Neural crest cell (in vitro differentiated cells): Measurements from ENCODE around the gene ZBTB20. TPM values are rescaled to one million over a fixed set of nuclear protein-coding genes. Genes with fewer than 3 reads are reported as not detected.

ENCODE experiments used
- DNase-seq: peaks from one replicate; pipeline ENCODE4 v3.0.0; 2021; ENCODE audit warnings: low read depth, mixed read lengths, low spot score
- H3K27ac Mint-ChIP-seq: one replicate; pipeline ENCODE4 v1.8.0; 2021; ENCODE audit warnings: mild to moderate bottlenecking, mixed read lengths; ENCODE audit not compliant: unreplicated experiment
- H3K27me3 Mint-ChIP-seq: 2 replicates; pipeline ENCODE4 v1.8.0; 2021; ENCODE audit warnings: low read depth, mild to moderate bottlenecking, mixed read lengths
- H3K36me3 Mint-ChIP-seq: 2 replicates; pipeline ENCODE4 v1.8.0; 2021; ENCODE audit warnings: low read depth, mild to moderate bottlenecking, mixed read lengths
- H3K4me1 Mint-ChIP-seq: 2 replicates; pipeline ENCODE4 v1.8.0; 2021; ENCODE audit warnings: mixed read lengths
- H3K4me3 Mint-ChIP-seq: one replicate; pipeline ENCODE4 v1.8.0; 2021; ENCODE audit warnings: mild to moderate bottlenecking, mixed read lengths
- H3K9me3 Mint-ChIP-seq: 2 replicates; pipeline ENCODE4 v1.8.0; 2021; ENCODE audit warnings: mixed read lengths
- CTCF ChIP-seq: fragments of 200-600 bp; sonication (generic); conservative IDR thresholded peaks from 2 replicates; pipeline ENCODE4 v1.5.0; 2021; ENCODE audit warnings: antibody characterized with exemption, mild to moderate bottlenecking
- total RNA-seq: library from RNA; stranded (reverse); gene quantifications from 2 replicates; pipeline ENCODE4 v1.2.1, GENCODE V29; 2021

ZBTB20 gene
- total RNA-seq, 1 donor from 2014 or later: 12.4 TPM

- Mint-ChIP-seq H3K9me3 (no peaks in the 10 kb centered on the region), H3K27me3 (no peaks in the 10 kb centered on the region), H3K27ac (no peak overlapping the region), H3K4me1 (peaks cover 11% of the 10 kb centered on the region), H3K36me3 (no peaks in the 10 kb centered on the region), H3K4me3 (no peak overlapping the region)
- DNase-seq: no peak
- no peak for TF ChIP-seq CTCF
These were observed 439.7 kb downstream of the ZBTB20 start for GRCh38 chr3:114707252-114707860.

GRCh38 chr3:114706591-114707232, 440.4 kb downstream of the ZBTB20 start:
- Mint-ChIP-seq H3K4me1 (peaks cover 11% of the 10 kb centered on the region), H3K4me3 (no peak overlapping the region), H3K27ac (no peak overlapping the region), H3K9me3 (no peaks in the 10 kb centered on the region), H3K36me3 (no peaks in the 10 kb centered on the region), H3K27me3 (no peaks in the 10 kb centered on the region)
- DNase-seq: no peak
- no peak for TF ChIP-seq CTCF

- no peak overlapping the region for H3K27ac Mint-ChIP-seq
These were observed 446.4 kb downstream of the ZBTB20 start for GRCh38 chr3:114700637-114701234.

GRCh38 chr3:114698146-114699105, 448.7 kb downstream of the ZBTB20 start:
- Mint-ChIP-seq H3K4me3 (no peak overlapping the region), H3K27me3 (no peaks in the 10 kb centered on the region), H3K36me3 (no peaks in the 10 kb centered on the region), H3K4me1 (no peaks in the 10 kb centered on the region), H3K27ac (no peak overlapping the region), H3K9me3 (no peaks in the 10 kb centered on the region)
- TF ChIP-seq CTCF: no peak
- no peak for DNase-seq

More at GRCh38 chr3:114700637-114701234, 446.4 kb downstream of the ZBTB20 start:
- Mint-ChIP-seq H3K4me1 (no peaks in the 10 kb centered on the region), H3K9me3 (no peaks in the 10 kb centered on the region), H3K27me3 (no peaks in the 10 kb centered on the region), H3K4me3 (no peak overlapping the region), H3K36me3 (no peaks in the 10 kb centered on the region)
- no peak for DNase-seq
- TF ChIP-seq CTCF: no peak

- no peak overlapping the region for H3K27ac Mint-ChIP-seq
- no peak for TF ChIP-seq CTCF
- H3K4me3 Mint-ChIP-seq: no peak overlapping the region
- H3K27me3 Mint-ChIP-seq: no peaks in the 10 kb centered on the region
- H3K36me3 Mint-ChIP-seq: no peaks in the 10 kb centered on the region
- H3K4me1 Mint-ChIP-seq: no peaks in the 10 kb centered on the region
- DNase-seq: no peak
- H3K9me3 Mint-ChIP-seq: no peaks in the 10 kb centered on the region
These were observed 449.7 kb downstream of the ZBTB20 start for GRCh38 chr3:114697401-114697800.
